HPDE6-E6E7 (cell line): ENCODE measurements around the gene NBR1.
"Not testable (repeated sequence)": the region's sequence is repeated elsewhere in the genome, so short reads cannot be mapped to it uniquely, and the experiment has no call there.

Experiments
- DNase-seq: peaks from one replicate; pipeline ENCODE4 v3.0.0; 2011; ENCODE audit warnings: missing footprints; ENCODE audit errors: extremely low spot score

Gene NBR1

DNA sequence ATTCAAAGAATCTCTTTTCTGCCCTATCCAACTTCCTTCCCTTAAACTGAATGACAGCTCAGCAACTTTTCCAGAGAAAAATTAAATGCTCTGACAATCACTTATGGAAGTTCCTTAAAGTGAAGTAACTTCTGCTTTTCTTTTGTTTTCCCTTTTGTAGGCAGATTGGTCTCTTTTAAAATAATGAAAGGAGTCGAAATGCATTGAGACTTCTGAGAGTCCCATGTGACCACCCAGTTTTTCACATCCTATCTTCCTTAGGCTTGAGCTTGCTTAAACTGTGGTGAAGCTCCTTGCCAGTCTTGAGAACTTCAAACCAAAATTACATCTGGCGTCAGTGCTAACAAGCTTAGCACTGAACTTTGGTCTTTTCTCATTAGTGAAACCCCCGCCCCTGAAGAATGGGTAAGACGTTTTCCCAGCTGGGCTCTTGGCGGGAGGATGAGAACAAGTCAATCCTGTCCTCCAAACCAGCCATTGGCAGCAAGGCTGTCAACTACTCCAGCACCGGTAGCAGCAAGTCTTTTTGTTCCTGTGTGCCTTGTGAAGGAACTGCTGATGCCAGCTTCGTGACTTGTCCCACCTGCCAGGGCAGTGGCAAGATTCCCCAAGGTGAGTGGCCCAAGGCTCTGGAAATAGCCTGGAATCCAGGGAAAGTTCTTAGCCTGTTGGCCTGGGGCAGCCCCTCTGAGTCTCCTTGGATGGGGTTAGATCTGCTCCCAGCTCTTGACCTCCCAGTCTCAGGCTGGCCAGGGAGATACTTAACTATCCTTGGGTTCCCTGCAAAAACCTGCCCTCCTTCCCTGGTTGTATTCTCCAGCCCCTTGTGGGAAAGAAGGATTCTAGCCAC, 41.9 kb downstream of the NBR1 start:
- no peak for DNase-seq

DNA sequence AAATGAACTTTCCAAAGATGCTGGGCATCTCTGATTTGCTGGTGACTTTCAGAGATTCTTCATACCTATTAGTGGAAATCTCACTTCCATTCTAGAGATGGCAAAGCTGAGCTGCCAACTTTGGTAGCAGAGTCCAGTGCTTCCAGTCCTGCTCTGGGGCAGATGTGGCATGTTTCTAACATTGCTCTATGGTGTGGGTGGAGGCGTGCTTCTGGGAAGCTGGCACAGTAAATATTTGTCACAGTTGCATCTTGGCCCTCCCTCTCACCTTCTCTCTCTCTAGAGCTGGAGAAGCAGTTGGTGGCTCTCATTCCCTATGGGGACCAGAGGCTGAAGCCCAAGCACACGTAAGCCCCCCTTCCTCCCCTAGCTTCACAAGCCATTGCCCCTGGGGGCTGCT, 42.5 kb downstream of the NBR1 start:
- no peak for DNase-seq

DNA sequence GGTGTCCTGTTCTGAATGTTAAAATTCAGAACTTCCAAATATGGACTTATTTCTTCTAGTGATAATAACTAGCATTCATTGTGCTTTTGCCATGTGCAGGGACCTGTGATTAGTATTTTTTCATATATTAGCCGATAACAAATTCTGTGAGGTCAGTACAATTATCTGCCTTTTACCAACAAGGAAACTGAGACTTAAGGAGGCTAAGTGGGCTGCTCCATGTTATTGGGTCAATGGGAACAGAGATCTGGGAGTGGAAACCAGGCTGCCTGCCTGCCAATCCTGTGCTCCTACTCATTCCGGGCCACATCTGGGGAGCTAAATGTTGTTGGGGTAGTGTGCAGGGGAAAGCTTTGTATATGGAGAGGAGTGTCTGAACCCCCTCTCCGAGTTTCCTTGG, 44.3 kb downstream of the NBR1 start:
- no peak for DNase-seq

DNA sequence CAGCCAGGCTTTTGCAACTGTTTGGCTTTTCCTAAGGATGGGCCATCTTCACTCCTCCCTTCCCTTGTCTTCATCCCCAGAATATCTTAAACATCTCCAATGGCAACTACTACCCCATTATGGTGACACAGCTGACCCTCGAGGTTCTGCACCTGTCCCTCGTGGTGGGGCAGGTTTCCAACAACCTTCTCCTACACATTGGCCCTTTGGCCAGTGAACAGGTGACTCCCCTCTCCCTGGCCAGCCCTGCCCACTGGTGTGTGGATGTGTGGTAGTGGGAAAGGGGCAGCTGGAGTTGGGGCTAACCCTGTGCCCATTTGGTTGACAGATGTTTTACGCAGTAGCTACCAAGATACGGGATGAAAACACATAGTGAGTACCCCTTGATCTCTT, 45.4 kb downstream of the NBR1 start:
- no peak for DNase-seq

DNA sequence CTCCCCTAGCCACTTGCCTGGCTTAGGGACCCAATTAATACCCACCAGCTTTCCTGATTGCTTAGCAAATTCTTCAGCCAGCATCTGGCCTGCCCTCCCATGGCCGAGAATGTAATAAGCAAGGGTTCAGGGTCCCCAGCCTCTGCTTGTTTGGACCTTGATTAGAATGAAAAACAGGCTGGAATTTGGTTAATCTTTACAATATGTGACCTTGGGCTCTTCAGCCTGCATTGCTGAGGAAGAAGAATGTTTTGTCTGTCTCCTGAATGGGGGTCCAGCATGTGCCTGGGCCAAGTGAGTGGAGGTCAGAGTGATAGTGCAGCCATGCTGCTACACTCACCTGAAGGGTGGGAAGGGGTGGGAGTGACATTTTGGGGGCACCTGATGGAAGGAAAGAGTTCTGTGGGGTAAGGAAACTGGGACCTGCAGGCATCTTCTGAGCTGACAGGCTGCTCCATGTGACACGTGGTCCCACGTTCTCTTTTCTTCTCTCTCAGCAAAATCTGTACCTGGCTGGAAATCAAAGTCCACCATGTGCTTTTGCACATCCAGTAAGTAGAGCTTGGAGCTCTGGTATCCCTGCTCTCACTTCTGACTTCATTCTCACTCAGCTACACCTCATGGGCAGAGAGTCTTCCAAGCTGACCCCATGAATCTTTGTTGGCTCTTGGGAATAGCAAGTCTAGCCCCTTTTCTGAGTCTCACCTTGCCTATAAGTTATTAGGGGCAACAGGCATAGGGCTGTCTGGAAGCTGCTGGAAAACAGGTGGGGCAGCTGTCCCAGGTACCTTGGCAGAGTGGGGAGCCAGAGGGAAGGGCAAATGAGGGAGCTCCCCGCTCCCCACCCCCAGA, 46.0 kb downstream of the NBR1 start:
- DNase-seq = no peak

DNA sequence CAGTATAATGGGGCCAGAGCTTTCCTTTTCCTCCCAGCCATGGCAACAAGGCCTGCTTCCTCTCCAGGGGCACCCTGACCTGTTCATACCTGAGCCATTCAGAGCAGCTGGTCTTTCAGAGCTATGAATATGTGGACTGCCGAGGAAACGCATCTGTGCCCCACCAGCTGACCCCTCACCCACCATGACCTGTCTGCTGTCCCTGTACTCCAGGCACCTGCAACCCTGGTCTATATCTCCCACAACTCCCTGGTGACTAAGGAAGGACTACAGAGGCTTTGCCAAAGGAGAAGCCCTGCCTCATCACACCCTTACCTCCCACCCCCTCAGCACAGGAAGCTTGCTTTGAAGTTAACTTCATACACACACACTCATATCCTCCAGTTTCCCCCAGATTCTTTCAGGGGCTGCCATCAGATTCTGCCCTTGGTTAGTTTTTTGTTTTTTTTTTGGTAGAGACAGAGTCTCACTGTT, 46.6 kb downstream of the NBR1 start:
- DNase-seq = no peak

DNA sequence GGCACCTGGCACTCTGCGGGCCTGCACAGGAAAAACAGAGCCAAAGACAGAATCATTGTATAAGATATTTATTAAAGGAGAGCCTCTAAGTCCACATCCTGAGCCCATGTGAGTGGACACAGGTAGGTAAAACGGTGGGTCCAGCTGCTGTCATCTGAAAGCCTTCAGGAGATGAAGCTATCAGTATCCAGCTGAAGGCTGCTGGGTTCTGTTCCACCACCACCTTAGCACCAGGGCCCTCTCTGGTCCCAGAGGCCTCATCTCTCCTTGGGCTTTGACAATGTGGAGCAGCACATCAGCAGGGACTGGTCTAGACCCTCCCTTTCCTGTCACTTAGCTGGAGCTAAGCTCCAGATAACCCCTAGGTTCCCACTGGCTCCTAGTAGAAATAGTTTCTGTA, 48.0 kb downstream of the NBR1 start:
- DNase-seq = no peak

DNA sequence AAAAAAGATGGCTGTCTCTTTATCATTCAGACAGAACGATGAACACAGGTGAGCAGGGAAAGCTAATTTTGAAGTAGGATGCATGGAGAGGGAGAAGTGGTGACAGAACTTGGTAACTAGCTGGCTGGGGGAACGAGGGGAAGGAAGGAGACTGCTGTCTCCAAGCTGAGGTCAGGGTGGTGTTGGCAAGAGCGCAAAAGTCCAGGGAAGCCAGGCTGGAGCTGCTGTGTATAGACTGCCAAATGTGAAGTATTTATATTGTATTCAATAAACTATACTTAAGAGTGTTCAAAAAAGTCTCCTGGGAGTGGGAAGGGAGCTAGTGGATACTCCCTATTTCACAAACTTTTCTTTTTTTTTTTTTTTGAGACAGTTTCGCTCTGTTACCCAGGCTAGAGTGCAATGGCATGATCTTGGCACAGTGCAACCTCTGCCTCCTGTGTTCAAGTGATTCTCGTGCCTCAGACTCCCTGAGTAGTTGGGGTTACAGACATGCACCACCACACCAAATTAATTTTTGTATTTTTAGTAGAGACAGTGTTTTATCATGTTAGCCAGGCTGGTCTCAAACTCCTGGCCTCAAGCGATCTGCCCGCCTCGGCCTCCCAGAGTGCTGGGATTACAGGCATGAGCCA, 48.8 kb downstream of the NBR1 start:
- no peak for DNase-seq

DNA sequence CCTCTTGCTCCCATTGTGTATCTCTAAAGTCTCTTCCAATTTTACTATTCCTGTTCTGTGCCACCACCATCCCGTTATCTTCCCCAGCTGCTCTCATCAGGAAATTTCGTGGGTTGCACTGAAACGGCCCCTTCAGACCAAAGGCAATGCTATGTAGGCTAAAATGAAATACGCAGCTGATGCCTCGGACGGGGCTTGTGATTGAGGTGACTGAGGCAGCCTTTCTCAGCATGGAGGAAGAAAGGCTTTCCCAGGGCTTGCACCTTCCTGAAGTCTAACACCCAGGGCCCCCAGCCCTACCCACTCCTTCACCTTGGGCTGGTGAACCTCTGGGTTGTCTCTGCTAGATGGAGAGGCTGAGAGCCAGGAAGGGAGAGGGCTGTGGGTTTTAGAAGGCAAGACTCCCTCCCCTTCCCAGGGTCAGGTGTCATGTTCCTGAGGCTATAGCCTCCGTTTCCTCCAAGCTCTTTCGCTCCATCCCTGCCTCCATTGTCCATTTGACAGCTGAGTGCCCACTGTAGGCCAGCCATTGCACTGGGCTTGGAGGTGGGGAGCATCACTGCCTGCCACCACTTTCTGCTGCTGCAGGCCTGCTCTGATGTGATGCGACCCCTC, 49.6 kb downstream of the NBR1 start:
- DNase-seq = no peak

DNA sequence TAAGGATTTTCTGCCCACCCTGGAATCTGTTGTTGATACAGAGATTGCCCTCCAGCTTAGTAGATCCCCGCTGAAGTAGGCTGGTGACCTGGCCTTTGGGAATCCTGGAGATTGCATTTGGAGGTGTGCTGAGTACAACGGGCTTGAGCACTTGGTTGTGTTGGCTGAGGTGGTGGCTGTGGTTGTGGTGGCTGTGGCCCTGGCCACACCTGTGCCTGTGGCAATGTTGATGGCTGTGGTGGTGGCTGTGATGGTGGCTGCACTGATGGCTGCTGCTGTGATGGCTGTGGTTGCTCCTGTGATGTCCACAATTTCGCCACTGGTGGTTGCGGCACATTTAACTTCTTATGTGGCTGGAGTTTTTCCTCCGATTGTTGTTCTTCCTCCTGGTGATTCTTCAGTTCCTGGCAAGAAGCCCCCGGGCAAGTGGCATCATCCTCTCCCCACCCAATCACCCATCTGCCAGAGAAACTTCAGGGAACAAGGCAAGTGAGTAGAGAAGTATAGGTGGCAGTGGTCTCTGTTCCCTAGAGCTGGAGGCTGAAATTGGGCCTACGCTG, 53.2 kb downstream of the NBR1 start:
- DNase-seq = no peak

DNA sequence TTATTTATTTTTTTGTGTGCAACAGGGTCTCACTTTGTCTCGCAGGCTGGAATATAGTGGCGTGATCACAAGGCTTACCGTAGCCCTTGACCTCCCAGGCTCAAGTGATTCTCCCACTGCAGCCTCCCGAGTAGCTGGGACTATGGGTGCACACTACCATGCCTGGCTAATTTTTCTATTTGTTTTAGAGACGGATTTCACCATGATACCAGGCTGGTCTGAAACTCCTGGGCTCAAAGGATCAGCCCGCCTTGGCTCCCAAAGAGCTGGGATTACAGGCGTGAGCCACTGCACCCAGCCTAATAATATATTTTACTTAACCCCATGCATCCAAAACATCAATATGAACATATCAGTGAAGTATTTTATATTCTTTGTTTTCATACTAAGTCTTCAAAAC, 55.4 kb downstream of the NBR1 start:
- DNase-seq = no peak

DNA sequence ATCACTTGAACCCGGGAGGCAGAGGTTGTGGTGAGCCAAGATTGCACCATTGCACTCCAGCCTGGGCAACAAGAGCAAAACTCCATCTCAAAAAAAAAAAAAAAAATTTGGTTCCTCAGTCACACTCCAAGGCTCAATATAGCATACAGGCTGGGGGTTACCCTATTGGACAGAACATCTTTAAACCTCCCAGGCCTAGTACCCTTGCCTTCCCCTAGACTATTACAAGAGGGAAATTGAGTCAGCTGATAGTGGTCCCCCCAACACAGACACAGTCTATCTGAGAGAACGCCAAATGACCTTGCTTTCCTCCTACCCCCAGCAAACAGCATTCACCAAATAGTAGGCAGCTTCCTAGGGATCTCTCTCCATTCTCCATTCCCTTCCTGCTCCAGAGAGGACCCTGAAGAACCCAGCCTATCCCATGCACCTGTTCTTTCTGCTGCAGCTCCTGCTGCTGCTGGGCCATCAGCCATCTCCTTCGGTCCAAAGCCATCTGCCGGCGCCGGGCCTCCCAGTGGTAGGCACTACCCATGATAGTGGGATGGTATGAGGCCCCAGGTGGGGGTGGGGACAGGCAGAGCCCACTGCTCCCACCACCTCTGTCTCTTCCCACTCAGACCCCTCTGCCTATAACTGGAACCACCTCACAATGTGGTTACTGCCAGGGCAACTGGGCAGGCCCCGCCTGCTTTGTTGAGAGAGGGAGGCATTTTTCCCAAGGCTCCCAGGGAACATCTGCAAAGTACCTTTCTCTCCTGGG, 57.2 kb downstream of the NBR1 start, which contains the start of gene CCDC200:
Gene CCDC200, minus strand, starts transcription at position 604 of the 763 bp plus-strand sequence. Its CDS starts 69 bp downstream, at position 535.
- not testable (repeated sequence) for DNase-seq

DNA sequence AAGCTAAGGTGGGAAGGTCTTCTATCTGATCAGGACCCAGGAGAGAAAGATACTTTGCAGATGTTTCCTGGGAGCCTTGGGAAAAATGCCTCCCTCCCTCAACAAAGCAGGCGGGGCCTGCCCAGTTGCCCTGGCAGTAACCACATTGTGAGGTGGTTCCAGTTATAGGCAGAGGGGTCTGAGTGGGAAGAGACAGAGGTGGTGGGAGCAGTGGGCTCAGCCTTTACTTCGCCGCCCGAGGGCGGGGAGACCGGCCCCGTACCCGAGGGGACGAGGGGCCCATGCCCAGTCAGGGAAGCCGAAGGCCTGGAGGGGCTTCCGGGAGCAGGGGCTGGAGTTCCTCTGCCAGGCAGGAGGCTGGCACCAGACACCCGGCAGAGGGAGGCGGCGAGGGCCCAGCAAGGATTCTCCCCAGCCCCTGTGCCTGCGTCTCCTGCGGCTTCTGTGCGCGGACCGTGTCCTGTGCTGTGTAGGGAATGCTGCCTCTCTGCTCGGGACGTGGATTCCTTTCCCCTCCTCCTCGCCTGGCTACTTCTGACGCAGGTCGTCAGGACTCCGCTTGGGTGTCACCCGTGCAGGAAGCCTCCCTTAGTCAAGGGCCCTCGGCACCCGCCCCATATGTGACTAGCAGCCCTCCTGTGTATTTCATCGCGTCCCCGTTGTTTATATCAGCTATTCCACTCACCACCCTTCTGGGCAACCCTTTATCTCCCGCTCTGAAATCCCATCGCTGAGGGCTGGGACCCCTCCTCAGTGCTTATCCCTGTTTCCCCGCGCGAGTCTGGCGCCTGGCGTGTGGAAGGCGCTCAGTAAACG, 60.4 kb downstream of the NBR1 start:
- not testable (repeated sequence) for DNase-seq

DNA sequence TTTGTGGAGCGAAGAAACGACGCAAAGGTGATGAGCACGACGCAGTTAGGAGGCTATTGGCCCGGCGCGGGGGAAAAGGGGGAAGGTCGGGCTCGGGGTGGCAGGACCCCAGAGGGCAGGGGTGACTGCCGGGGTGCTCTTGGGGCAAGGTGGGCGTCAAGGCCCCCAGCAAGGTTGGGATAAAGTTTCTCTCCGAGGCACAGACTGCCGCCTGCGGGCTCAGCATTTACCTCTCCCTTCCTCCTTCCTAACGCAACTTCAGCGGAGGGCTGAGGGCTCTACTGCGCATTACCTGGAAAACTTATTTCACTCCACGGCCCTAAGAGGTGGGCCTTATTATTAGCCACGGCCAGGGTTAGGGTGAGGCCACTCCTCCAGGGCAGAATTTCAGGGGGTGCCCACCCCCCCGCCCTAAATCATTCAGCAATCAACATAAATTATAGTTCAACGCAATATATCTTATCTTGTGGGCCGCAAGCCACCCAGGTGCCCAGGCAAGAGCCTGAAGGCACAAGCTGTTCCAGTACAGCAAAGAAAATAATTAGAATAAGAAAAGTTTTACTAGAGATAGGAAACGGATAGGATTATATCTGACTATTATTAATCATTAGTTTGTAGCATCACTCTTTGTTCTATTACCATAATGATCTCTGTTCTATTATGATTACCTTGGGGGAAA, 61.1 kb downstream of the NBR1 start:
- DNase-seq = not testable (repeated sequence)

DNA sequence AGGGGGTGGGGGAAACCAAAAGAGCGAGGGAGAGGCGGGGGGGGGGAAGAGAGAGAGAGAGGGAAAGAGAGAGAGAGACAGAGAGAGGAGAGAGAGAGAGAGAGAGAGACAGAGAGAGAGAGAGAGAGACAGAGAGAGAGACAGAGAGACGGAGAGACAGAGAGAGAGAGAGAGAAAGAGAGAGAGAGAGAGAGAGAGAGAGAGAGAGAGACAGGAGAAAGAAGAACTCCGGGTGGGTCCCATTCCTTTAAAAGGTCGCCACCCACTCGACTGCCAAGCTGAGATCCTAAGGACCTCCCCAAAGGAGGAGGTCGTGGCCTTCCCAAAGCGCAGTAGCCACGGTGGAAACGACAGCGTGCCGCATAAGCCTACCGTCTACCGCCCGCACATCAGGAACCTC, 62.2 kb downstream of the NBR1 start:
- DNase-seq = not testable (repeated sequence)

DNA sequence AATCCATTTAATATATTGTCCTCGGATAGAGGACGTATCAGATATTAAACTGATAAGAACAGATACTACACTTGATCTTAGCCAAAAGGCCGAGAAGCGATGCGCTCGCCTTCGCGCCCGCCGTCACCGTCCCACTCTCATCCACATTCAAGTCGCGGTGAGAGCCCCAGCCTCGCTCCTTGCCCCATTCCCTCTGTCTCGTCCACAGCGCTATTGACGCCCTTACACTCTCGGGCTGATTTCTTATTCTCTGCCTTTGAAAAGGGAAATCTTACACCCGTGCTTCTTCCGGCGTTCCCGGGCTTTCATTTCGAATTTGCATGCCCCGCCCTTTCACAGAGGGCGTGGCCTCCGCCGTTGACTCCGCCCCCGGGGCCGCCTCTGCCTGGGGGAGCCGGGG, 62.9 kb downstream of the NBR1 start, which contains the start of gene RNU2-1:
Gene RNU2-1, minus strand, starts transcription at position 101 of the 400 bp plus-strand sequence.
- DNase-seq = not testable (repeated sequence)

DNA sequence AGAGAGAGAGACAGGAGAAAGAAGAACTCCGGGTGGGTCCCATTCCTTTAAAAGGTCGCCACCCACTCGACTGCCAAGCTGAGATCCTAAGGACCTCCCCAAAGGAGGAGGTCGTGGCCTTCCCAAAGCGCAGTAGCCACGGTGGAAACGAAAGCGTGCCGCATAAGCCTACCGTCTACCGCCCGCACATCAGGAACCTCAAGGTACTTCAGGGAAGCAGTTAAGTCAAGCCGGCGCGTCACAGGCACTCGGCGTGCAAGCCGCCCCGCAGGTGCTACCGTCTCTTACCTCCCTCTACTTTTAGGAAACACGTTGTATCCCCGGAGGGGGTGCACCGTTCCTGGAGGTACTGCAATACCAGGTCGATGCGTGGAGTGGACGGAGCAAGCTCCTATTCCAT, 68.6 kb downstream of the NBR1 start:
- DNase-seq = not testable (repeated sequence)

DNA sequence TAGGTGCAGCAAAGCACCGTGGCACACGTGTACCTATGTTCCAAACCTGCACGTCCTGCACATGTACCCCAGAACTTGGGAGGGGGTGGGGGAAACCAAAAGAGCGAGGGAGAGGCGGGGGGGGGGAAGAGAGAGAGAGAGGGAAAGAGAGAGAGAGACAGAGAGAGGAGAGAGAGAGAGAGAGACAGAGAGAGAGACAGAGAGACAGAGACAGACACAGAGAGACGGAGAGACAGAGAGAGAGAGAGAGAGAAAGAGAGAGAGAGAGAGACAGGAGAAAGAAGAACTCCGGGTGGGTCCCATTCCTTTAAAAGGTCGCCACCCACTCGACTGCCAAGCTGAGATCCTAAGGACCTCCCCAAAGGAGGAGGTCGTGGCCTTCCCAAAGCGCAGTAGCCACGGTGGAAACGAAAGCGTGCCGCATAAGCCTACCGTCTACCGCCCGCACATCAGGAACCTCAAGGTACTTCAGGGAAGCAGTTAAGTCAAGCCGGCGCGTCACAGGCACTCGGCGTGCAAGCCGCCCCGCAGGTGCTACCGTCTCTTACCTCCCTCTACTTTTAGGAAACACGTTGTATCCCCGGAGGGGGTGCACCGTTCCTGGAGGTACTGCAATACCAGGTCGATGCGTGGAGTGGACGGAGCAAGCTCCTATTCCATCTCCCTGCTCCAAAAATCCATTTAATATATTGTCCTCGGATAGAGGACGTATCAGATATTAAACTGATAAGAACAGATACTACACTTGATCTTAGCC, 69.8 kb downstream of the NBR1 start:
- not testable (repeated sequence) for DNase-seq
